Endothelial cell (in vitro differentiated cells): ENCODE measurements around the gene TMTC4. TPM values are rescaled to one million over a fixed set of nuclear protein-coding genes. Genes with fewer than 3 reads are reported as not detected.
A peak's percentile ranks its signal among the peaks of the same experiment; 100 is the strongest.

Experiments used
- DNase-seq: peaks from one replicate; pipeline ENCODE4 v3.0.0; 2021; ENCODE audit warnings: low spot score
- H3K27ac Mint-ChIP-seq: one replicate; pipeline ENCODE4 v1.8.0; 2021; ENCODE audit warnings: mixed read lengths, inconsistent platforms; ENCODE audit not compliant: unreplicated experiment
- H3K27me3 Mint-ChIP-seq: one replicate; pipeline ENCODE4 v1.8.0; 2021; ENCODE audit warnings: mild to moderate bottlenecking, moderate library complexity, mixed read lengths, inconsistent platforms; ENCODE audit not compliant: unreplicated experiment
- H3K36me3 Mint-ChIP-seq: one replicate; pipeline ENCODE4 v1.8.0; 2021; ENCODE audit warnings: mild to moderate bottlenecking, low read depth, mixed read lengths, inconsistent platforms; ENCODE audit not compliant: unreplicated experiment
- H3K4me1 Mint-ChIP-seq: one replicate; pipeline ENCODE4 v1.8.0; 2021; ENCODE audit warnings: mild to moderate bottlenecking, mixed read lengths, inconsistent platforms; ENCODE audit not compliant: unreplicated experiment
- H3K4me3 Mint-ChIP-seq: one replicate; pipeline ENCODE4 v1.8.0; 2021; ENCODE audit warnings: mild to moderate bottlenecking, mixed read lengths, inconsistent platforms; ENCODE audit not compliant: unreplicated experiment
- H3K9me3 Mint-ChIP-seq: one replicate; pipeline ENCODE4 v1.8.0; 2021; ENCODE audit warnings: mixed read lengths, inconsistent platforms; ENCODE audit not compliant: unreplicated experiment
- long read RNA-seq: library from polyadenylated mRNA; unstranded; transcript quantifications from one replicate; pipeline ENCODE4 v2.0.0, GENCODE V29; 2020; ENCODE audit not compliant: unreplicated experiment
- total RNA-seq: library from RNA; stranded (reverse); fragmentation: NEBNext Ultra II Directional; extraction: Animal tissue kit (Norgen Biotek cat#: 25700); gene quantifications from one replicate; pipeline ENCODE4 v1.2.1, GENCODE V29; 2021; ENCODE audit not compliant: unreplicated experiment
- TF ChIP-seq, protein P1 (sequence below): fragments of 200-600 bp; sonication (generic); IDR thresholded peaks from one replicate; pipeline ENCODE4 v1.5.0; 2021; ENCODE audit warnings: antibody characterized with exemption; ENCODE audit not compliant: unreplicated experiment

The TMTC4 gene, protein sequence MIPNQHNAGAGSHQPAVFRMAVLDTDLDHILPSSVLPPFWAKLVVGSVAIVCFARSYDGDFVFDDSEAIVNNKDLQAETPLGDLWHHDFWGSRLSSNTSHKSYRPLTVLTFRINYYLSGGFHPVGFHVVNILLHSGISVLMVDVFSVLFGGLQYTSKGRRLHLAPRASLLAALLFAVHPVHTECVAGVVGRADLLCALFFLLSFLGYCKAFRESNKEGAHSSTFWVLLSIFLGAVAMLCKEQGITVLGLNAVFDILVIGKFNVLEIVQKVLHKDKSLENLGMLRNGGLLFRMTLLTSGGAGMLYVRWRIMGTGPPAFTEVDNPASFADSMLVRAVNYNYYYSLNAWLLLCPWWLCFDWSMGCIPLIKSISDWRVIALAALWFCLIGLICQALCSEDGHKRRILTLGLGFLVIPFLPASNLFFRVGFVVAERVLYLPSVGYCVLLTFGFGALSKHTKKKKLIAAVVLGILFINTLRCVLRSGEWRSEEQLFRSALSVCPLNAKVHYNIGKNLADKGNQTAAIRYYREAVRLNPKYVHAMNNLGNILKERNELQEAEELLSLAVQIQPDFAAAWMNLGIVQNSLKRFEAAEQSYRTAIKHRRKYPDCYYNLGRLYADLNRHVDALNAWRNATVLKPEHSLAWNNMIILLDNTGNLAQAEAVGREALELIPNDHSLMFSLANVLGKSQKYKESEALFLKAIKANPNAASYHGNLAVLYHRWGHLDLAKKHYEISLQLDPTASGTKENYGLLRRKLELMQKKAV
- total RNA-seq = 40.1 TPM
- long read RNA-seq, transcript TMTC4-203 (18 exons, 3,483 nt) = major isoform, 5 of 17 reads
- long read RNA-seq, partial matches to known transcripts = 5 of 17 reads
- long read RNA-seq, other reads (novel, unspliced or antisense) = 3 of 17 reads

DNA sequence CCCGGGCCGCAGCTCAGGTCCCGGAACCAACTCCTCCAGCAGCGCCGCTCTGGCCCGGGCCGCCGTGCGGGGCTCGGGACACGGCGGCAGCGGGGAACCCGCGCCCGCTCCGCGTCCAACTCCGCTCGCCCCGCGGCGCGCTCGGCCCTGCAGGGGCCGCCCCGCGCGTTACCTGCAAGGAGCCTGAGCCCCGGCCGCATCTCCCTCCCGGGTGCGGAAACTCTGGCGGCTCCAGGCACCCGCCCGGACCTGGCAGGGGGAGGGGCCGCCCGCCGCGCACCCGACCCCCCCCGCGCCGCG is at the start of gene TMTC4:
TMTC4 (minus strand) TSS at position 224 of the 300 bp plus-strand sequence. CDS start 4,433 bp downstream, outside the sequence.
- peaks cover 24% of the 10 kb centered on the region for H3K27me3 Mint-ChIP-seq
- H3K9me3 Mint-ChIP-seq = no peaks in the 10 kb centered on the region
- H3K4me3 Mint-ChIP-seq = peak within 1 kb of the TSS; percentile 99
- H3K36me3 Mint-ChIP-seq = peaks cover 16% of the 10 kb centered on the region
- H3K27ac Mint-ChIP-seq = peak within 1 kb of the TSS; percentile 91
- peaks cover 26% of the 10 kb centered on the region for H3K4me1 Mint-ChIP-seq
- DNase-seq = no peak
- TF ChIP-seq, protein P1, sequence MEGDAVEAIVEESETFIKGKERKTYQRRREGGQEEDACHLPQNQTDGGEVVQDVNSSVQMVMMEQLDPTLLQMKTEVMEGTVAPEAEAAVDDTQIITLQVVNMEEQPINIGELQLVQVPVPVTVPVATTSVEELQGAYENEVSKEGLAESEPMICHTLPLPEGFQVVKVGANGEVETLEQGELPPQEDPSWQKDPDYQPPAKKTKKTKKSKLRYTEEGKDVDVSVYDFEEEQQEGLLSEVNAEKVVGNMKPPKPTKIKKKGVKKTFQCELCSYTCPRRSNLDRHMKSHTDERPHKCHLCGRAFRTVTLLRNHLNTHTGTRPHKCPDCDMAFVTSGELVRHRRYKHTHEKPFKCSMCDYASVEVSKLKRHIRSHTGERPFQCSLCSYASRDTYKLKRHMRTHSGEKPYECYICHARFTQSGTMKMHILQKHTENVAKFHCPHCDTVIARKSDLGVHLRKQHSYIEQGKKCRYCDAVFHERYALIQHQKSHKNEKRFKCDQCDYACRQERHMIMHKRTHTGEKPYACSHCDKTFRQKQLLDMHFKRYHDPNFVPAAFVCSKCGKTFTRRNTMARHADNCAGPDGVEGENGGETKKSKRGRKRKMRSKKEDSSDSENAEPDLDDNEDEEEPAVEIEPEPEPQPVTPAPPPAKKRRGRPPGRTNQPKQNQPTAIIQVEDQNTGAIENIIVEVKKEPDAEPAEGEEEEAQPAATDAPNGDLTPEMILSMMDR = no peak

DNA sequence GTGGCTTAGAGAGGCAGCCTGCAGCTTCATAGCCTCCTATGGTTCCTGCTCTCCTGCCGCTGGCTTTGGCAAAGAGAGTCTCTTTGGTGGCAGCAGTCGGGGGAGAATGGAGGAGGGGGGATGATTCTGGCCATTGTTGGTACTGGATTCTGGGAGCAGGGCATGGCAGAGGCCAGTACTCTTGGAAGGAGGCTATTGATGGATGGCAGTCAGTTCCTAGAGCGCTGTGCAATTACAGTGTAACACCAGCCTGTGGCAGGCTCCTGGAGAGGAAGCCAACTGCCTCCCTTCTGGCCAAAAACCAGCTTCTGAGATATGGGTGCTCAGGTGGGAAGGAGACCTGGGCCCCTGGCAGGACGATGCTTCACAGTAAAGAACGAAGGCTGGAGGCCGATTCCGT is 47.9 kb upstream of the TMTC4 start:
- H3K27ac Mint-ChIP-seq = no peak overlapping the region
- no peaks in the 10 kb centered on the region for H3K4me1 Mint-ChIP-seq
- peaks cover 1% of the 10 kb centered on the region for H3K27me3 Mint-ChIP-seq
- H3K36me3 Mint-ChIP-seq = no peaks in the 10 kb centered on the region
- no peak for DNase-seq
- H3K4me3 Mint-ChIP-seq = no peak overlapping the region
- TF ChIP-seq, protein P1 = no peak
- no peaks in the 10 kb centered on the region for H3K9me3 Mint-ChIP-seq

DNA sequence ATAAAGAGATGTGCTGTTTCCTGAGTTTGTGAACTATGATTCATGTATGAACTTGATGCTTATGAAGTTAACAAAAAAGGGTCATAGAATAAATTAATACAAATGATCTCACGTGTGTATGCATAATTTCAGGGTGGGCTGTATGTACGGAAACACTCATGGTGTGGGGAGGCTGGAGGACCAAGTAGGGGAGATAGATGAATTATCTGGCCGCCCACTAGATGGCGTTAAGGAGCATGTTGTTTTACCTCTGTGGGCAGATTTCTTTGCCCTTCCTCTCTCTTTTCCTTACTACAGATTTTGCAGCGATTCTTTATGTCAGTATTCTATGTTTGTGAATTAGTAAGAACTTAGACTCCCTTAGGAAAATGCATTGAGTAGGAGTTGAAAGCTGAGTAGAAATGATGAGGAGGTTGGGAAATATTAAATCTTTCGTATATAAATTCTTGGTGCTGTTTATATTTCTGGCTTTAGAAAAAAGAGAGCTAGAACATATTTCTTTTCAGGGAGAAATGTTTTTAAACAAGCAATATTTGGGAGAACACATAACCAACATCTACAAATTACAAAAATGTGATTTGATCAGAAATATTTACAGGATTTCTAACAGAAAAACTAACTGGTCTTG is 47.4 kb upstream of the TMTC4 start:
- Mint-ChIP-seq H3K36me3 (no peaks in the 10 kb centered on the region), H3K27ac (no peak overlapping the region), H3K27me3 (peaks cover 1% of the 10 kb centered on the region), H3K9me3 (no peaks in the 10 kb centered on the region), H3K4me3 (no peak overlapping the region), H3K4me1 (no peaks in the 10 kb centered on the region)
- TF ChIP-seq, protein P1 = peak; percentile 69
- peak; percentile 71 for DNase-seq

DNA sequence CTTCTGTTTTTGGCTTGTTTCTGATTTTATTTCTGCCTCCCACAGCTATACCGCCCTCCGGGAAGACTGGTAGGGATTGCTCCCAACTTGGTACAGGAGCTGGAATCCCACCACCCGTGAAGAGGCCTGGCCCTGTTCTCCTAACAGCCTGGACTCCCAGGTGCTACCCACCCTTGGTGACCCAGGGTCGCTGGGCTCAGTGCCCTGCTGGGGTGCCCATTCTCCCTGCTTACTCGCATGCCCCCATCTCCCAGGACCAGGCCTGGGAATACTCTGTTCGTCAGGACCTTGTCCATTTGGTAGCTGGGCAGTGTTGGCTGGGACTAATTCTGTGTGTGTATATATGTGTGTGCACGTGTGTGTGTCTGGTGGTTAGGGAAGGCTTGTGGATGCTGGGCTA is 41.0 kb upstream of the TMTC4 start:
- Mint-ChIP-seq H3K36me3 (no peaks in the 10 kb centered on the region), H3K4me1 (no peaks in the 10 kb centered on the region), H3K27ac (no peak overlapping the region), H3K27me3 (peaks cover 4% of the 10 kb centered on the region), H3K4me3 (no peak overlapping the region), H3K9me3 (no peaks in the 10 kb centered on the region)
- TF ChIP-seq, protein P1 = no peak
- DNase-seq = no peak
